ENCODE data around the gene ZNF22. TPM values are rescaled to one million over a fixed set of nuclear protein-coding genes. Genes with fewer than 3 reads are reported as not detected.

Gene ZNF22
- total RNA-seq, 1 experiment from 2014 or later = 14.6 TPM

- no TSS peak for BruUV-seq (replicated peaks)
- Histone ChIP-seq H3K36me3 (ENCODE audit: control insufficient read depth, insufficient read depth, low read length) (no peaks in the 10 kb centered on the region), H3K9me3 (ENCODE audit: control insufficient read depth, insufficient read depth, low read depth, low read length) (no peaks in the 10 kb centered on the region), H3K4me1 (ENCODE audit: control insufficient read depth, insufficient read depth, low read length) (0 out of 2 replicates have a peak, but pooled peaks cover 7% of the 10 kb centered on the region), H3K4me3 (ENCODE audit: low read depth in 2 of 2, low read length in 2 of 2) (no peak overlapping the region), H3K27me3 (ENCODE audit: control insufficient read depth, insufficient read depth, low read length) (no peaks in the 10 kb centered on the region), H3K27ac (ENCODE audit: low read length) (no peak overlapping the region)
- in situ Hi-C loops (cut with HindIII; ENCODE audit: low pct_unique_long_range_greater_than_20kb, low sequenced_read_pairs) = no loop called here
- ChIA-PET CTCF (interaction anchor here (0.5 kb wide), 1 partner anchor 38 kb away, joined by 3 read pairs; no protein-coding TSS in a partner anchor), POLR2A (no interaction called here)
- DNase-seq (ENCODE audit: low read depth, low spot score) = no peak
- ATAC-seq = 0 out of 2 replicates have a peak, but pooled peaks have one; percentile 25
- intact Hi-C loops (cut with micrococcal nuclease; ENCODE audit: unreplicated experiment) = no loop called here
- TF ChIP-seq, protein P1, sequence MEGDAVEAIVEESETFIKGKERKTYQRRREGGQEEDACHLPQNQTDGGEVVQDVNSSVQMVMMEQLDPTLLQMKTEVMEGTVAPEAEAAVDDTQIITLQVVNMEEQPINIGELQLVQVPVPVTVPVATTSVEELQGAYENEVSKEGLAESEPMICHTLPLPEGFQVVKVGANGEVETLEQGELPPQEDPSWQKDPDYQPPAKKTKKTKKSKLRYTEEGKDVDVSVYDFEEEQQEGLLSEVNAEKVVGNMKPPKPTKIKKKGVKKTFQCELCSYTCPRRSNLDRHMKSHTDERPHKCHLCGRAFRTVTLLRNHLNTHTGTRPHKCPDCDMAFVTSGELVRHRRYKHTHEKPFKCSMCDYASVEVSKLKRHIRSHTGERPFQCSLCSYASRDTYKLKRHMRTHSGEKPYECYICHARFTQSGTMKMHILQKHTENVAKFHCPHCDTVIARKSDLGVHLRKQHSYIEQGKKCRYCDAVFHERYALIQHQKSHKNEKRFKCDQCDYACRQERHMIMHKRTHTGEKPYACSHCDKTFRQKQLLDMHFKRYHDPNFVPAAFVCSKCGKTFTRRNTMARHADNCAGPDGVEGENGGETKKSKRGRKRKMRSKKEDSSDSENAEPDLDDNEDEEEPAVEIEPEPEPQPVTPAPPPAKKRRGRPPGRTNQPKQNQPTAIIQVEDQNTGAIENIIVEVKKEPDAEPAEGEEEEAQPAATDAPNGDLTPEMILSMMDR (IDR thresholded peaks at IDR 0.05) = no peak; the same call in 1 of the 2 replicates
- no peak for TF ChIP-seq POLR2AphosphoS5 (IDR thresholded peaks at IDR 0.05; ENCODE audit: low read depth, low read length)
- no peak for TF ChIP-seq REST (IDR thresholded peaks at IDR 0.05; ENCODE audit: insufficient read depth in 1 of 2, low read depth in 2 of 2, low read length in 1 of 2)
- TF ChIP-seq SIN3A (IDR thresholded peaks at IDR 0.05; ENCODE audit: borderline replicate concordance, insufficient read depth, low read depth, low read length) = no peak
- no peak for TF ChIP-seq TCF7L2 (IDR thresholded peaks at IDR 0.05; ENCODE audit: low read depth, low read length)
Measured at GRCh38 chr10:44993922-44994751, 6.6 kb upstream of the ZNF22 start.

DNA sequence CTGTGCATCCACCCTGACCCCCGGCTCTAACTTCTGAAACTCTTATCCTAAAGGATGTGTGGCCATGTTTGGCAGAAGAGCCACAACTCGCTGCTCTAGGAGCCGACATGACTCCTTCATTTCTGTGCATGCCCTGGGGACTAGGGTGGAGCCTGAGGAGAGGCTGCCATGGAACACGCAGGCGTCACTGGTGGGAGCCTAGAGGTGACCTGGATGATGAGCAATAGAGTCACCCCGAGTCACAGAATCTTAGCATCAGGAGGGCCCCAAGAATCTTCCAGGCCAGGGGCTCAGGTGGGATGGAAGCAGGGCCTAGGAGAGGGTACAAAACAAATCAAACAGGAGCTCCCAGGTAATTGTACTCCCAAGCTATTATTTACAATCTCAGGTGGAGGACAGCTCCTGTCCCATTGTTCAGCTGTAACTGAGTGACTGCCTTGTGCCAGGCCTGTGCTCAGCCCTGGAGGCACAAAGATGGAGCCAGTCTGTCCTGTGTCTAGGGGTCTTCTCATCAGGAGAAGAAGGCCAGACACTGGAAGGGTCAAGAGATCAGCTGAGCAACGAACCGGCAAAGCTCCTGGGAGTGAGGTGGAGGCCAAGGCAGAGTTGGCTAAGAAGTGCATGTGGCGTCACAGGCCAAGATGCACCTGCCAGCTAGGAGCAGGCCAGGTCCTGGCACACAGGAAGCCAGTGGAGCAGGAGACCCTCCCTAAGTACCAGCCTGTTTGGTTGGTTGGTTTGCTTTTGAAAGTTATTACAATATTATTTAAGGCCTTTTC lies 5.8 kb upstream of the ZNF22 start:
- H3K4me3 ChIP-seq (ENCODE audit: low read depth in 2 of 2, low read length in 2 of 2) = no peak overlapping the region
- no TSS peak for BruUV-seq (replicated peaks)
- ATAC-seq (no peak), DNase-seq (ENCODE audit: low read depth, low spot score) (no peak)
- 0 out of 2 replicates have a peak, but pooled peaks cover 6% of the 10 kb centered on the region for H3K4me1 ChIP-seq (ENCODE audit: control insufficient read depth, insufficient read depth, low read length)
- H3K27me3 ChIP-seq (ENCODE audit: control insufficient read depth, insufficient read depth, low read length) = no peaks in the 10 kb centered on the region
- POLR2A ChIA-PET = interaction anchor here (1.6 kb wide), 1 partner anchor 8 kb away, joined by 3 read pairs; no protein-coding TSS in a partner anchor
- H3K9me3 ChIP-seq (ENCODE audit: control insufficient read depth, insufficient read depth, low read depth, low read length) = no peaks in the 10 kb centered on the region
- in situ Hi-C loops (cut with HindIII; ENCODE audit: low pct_unique_long_range_greater_than_20kb, low sequenced_read_pairs) (no loop called here), intact Hi-C loops (cut with micrococcal nuclease; ENCODE audit: unreplicated experiment) (no loop called here)
- H3K36me3 ChIP-seq (ENCODE audit: control insufficient read depth, insufficient read depth, low read length) = no peaks in the 10 kb centered on the region
- H3K27ac ChIP-seq (ENCODE audit: low read length) = no peak overlapping the region
- CTCF ChIA-PET = interaction anchor here (0.5 kb wide), 1 partner anchor 37 kb away, joined by 3 read pairs; no protein-coding TSS in a partner anchor
- no peak for TF ChIP-seq POLR2AphosphoS5 (IDR thresholded peaks at IDR 0.05; ENCODE audit: low read depth, low read length)
- TF ChIP-seq, protein P1 (IDR thresholded peaks at IDR 0.05) = no peak
- no peak for TF ChIP-seq SIN3A (IDR thresholded peaks at IDR 0.05; ENCODE audit: borderline replicate concordance, insufficient read depth, low read depth, low read length)
- TF ChIP-seq TCF7L2 (IDR thresholded peaks at IDR 0.05; ENCODE audit: low read depth, low read length) = no peak
- TF ChIP-seq REST (IDR thresholded peaks at IDR 0.05; ENCODE audit: insufficient read depth in 1 of 2, low read depth in 2 of 2, low read length in 1 of 2) = no peak
